CD4-positive, alpha-beta T cell treated with Interleukin-15 for 4 hours (primary cell): ENCODE measurements around the gene KIFC3.

ENCODE experiments used
- DNase-seq: peaks from one replicate; pipeline ENCODE4 v3.0.0-alpha.2; 2020; ENCODE audit warnings: low spot score

KIFC3 gene

DNA sequence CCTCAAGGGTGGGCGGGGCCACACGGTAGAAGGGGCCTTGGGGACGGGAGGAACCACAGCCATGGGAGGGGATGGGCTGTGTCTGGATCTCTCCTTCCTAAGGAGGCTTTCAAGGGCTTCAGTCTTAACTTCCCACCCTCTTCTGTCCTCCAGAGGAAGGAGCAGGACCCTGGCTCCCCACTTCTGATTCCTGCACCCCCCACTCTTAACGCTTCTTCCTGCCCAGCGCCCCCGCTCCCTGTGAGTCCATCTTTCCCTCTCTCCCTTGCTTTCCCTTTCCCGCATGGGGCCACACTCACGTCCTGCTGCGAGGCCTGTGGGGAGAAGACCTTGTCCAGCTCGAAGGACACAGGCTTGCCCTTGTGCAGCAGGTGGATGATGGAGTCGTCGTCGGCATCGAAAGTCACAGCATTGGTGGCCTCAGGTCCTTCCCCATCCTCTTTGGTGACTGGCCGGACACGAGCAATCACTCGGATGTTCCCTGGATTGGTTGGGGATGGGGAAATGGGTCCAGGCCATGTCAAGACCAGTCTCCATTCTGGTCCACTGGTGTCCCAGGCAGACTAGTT is 37.0 kb downstream of the KIFC3 start:
- DNase-seq = no peak

DNA sequence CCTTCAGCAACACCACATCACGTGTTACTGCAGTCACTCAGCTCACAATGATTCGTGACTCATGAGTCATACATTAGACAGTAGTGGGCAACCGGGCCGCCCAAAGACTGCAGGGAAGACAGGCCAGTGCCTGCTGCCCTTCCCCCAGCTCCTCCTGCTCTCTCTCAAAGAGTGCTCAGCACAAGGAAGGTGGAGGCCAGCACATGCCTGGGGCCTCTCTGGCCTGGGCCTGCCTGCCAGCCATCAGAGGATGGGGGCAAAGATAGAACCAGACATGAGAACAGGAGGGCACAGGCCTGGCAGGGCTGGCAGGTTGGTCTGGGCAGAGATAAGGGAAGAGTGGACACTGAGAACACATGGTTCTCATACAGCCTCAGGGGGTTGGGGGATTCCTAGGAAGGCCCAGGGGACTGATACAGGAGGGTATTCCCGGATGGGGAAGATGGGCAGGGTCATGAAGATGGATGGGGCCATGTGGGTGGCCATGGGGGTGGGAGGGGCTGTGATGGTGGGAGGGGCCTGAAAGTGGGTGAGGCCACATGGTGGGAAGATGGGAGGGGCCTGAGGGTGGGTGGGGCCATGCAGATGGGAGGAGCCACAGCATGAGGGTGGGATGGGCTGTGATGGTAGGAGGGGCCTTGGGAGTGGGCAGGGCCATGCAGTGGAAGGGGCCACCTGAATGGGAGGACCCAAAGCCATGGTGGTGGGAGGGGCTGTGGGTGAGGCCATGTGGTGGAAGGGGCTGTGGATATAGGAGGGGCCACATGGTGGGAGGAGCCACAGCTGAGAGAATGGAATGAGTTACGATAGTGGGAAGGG is 37.7 kb downstream of the KIFC3 start:
- DNase-seq = peak; percentile 0

DNA sequence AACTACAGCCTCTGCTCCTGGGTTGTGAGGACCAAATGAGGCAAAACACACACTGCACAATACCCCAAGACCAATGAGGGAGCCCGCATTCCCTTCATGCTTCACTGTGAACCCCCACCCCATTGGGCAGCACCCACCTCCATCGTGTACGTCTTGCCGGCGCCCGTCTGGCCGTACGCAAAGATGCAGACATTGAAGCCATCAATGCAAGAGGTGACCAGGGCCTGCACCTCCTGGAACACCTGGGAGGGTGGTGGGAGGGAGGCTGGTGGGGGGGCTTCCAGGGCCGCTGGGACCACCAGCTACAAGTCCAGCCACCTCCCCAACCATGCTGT is 38.3 kb downstream of the KIFC3 start:
- DNase-seq = no peak

DNA sequence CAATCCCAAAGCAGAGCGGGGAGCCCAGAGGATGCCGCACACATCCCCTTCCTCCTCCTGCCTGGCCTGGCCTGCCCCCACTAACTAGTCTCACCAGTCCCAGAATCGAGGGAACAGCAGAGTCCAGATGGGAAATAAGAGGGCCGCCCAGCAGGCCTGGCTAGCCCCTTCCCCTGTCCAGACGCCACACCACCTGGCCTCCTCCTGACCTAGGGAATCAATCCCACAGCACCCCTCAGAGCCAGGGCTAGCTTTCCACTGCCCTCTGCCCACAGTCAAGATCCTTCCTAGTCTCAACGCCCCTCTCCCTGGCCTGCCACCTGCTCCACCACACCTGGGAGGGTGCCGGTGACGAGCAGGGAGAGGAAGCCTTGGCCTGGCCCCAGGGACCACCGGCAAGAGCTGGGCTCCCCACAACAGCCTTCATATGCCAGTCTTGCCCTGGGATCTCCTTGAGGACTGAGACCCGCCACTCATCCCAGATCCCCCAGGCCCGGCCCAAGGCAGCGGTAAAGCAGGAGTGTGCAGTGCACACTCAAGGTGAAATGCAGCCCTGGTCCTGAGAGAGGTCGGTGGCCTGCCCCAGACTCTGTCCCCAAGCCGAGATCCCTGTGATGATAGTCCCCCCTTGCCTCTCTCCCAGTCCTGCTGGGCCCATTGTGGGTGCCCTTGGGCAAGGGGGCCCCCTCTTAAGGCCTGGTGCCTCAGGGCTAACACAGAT is 38.8 kb downstream of the KIFC3 start:
- no peak for DNase-seq

DNA sequence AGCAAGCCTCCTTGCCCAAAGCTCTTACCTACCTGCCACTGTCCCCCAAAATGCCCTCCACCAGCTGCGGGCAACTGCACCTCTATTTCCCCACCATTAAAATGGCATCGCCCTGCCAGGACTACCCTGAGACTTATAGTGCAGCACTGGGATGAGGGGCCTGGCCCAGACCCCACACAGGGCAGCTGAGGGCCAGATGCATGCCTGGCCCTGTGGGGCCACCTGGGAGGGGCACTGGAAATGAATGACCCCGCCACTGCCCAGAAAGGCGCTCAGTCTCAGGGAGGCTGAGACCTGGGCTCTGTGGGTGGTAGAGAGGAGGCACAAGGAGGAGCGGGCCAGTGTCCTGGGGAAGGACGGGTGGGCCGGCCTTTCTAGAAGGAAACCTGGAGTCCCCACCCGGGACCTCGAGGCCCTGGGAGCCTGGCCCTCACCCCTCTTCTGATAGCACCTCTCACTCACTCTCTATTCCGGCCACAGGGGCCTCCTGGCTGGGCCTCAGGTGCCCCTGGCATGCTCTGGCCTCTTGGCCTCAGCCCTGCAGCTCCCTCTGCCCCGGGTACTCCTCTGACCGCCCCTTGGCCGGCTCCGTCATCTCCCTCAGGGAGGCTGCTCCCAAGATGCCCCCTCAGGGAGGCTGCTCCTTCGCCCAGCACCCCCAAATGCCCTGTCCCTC is 39.8 kb downstream of the KIFC3 start:
- no peak for DNase-seq

DNA sequence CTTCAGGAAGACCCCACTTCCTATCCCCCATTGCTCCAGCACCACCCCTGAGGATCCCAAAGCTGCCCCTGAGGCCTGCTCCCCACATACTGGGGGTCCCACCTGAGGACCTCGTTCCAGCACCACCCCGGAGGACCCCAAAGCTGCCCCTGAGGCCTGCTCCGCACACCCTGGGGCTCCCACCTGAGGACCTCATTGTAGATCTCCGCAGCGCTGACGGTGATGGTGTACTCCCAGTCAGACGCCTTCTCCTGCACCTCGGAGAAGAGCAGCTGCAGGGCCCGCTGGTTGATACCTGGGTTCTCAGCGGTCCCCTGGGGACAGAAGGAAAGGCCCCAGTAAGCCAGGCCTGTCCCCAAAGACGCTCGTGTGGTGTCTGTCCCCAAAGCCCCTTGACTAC is 40.3 kb downstream of the KIFC3 start:
- DNase-seq = no peak

DNA sequence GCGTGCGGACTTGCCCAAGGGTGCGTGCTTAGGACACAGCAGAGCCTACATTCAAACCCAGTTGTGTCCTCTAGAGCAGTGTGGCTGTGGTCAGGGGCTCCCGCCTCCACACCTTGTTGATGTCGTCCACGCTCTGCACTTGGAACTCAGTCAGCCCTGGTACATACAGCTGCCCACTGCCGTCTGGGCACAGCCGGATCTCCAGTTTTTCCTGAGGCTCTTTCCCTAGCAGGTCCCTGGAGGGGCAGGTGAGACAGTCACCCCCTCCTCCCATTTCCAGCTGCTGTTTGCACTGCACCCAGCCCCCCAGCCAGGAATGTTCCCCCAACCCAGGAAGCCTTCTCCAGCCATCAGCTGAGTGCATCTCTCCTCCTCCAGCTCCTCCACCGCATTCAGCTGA is 41.0 kb downstream of the KIFC3 start:
- DNase-seq = no peak

DNA sequence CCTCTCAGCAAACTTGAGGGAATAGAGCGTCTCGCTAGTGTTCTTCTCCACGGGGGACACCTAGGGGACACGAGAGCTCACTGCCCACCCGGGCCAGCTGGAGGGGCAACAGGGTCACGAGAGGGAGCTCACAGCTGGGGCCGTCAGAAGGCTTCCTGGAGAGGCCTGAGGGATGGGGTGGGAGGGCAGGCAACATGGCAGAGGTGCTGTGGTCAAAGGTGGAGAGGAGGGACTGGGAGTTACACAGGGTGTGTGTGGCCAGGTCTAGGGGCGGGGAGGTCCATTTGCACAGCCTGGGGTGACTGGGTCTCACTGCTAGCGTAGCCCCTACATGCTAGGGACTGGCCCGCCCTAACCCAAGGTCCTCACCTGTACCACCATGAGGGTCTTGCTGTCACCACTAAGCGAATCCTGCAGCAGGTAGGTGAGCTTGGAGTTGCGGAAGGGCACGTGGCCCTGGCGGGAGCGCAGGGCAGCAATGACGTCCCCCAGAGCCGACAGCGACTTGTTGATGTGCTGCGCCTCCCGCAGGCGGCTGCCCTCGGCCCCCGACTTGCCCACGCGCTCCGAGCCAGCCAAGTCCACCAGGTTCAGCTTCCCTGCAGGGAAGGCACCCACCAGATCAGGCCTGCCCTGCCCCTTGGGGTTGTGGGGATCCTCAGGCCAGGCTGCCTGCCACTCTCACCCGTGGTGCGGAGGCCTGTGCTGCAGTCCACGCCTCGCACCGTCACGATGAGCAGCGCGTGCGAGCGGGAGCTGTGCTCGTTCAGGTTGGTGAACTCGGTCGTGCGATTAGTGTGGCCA is 41.7 kb downstream of the KIFC3 start:
- no peak for DNase-seq

DNA sequence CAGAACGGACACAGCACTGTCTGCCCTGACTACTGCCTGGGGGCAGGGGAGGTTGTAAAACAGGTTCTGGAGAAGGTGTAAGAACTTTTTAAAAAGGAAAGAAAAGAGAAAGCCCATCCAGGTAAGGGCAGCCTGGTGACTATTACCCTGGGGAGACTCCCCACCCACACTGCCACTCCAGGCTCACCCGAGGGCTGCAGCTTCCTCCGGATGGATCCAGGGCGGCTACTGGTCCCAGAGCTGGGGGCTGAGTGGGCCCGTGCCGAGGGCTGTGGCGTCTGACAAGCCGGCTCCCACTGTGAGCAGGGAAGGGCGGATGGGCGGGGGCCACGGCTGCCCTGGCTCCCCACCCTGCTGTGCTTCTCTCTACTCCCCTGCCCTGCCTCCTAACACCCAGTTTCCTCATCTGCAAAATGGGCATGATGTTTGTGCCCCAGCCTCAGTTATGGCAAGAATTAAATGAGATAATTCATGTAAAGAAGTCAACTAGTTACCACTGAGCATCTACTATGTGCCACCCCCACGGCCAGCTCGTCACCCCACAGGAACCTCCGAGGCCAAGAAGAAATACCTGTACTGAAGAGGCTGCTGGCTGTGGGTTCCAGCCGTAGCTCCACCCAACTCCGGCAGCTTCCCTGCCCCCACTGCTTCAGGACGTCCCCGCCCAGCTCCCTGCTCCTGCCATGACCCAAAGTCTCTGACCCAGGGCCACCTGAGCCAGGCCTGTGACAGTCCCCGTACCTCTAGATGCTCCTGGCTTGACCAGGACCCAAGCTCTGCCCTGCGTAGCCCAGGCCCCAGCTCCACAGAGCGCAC is 42.5 kb downstream of the KIFC3 start:
- no peak for DNase-seq

DNA sequence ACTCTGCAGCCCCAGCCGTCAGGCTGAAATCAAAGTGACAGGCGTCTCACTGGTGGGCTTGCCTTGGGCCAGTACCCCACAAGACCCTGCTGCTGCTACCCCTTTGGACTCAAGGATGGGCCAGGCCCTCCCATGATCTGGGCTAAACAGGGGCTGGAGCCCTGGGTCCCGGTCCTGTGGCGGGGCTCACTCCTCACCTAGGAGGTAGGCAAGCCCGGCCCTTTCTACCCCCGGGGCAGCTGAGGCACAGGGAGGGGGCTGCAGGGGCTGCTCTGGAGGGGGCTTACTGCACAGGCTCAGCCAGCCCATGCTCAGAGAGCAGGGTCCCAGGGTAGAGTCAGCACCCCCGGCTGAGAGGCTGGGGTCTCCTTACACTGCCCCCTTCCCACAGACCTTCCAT is 43.2 kb downstream of the KIFC3 start:
- no peak for DNase-seq

DNA sequence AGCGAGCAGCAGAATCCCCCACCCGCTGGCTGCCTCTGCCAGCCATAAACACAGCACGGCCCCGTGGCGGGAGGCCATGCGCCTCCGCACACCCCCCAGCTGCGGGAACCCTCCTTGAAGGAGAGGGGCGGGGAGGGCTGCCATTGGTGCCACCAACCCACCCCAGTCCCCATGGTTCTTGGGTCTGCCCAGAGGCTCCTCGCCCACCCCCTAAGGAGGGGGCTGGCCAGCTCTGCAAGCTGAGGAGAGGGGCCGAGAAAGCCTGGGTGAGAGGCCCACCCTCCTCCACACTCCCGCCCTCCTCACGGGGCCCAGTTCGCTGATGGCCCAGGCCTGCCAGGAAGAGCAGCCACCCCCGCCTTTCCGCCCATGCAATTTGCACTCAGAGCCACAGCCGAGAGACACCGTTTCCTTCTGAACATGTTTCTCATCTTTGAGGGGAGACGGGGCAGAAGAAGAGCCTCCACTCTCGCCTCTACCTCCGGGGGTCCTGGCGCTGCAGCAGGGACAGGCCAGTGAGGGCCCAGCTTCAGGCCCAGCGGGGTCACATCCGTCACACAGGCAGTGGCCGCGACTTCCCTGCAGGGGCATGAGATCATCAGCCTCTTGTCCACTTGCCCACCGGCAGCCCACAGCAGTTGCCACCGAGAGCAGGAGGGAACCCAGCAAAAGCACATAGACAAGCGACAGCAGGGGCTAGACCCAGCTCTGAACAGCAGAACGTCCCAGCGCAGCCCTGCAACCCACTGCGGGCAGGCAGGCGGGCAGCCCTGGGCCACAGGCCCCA is 43.8 kb downstream of the KIFC3 start:
- no peak for DNase-seq

DNA sequence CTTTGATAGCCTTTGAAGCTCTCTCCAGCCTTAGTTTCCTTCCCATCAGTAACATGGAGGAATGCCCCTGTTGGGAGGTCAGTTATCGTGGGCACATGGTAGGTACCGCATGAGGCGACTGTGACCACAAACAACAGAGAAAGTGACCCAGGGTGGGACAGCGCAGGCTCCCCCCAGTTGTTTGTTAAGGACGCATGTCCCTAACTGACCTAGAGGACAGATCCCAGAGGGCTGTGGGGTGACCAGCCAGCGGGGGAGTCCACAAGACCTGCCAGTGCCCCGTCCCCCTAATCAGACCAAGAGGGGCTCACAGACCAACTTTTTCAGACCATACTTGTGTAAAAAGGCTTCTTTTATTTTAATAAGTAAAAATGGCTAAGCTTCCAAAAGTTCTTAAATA is 44.4 kb downstream of the KIFC3 start:
- DNase-seq = no peak

DNA sequence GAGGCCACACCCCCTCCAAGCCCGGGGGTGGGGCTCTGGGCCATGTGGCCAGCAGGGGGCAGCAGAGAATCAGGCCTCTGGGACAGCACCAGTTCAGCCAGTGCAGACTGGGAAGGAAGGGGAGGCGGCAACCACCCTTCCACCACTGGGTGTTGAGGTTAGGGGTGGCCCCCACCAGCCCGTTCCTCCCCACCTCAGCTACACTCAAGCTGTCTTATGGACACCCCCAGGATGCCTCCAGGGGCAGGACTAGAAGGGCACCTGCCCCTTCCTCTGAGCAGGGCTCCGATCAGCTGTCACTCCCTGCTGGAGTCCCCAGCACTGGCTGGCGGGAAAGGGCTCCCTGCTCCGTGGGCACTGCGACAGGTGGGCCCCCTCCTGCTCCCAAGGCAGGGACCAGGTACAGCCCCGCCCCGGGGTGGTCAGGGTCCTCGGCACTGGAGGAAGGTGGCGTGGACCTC is 44.9 kb downstream of the KIFC3 start:
- DNase-seq = peak; percentile 88

DNA sequence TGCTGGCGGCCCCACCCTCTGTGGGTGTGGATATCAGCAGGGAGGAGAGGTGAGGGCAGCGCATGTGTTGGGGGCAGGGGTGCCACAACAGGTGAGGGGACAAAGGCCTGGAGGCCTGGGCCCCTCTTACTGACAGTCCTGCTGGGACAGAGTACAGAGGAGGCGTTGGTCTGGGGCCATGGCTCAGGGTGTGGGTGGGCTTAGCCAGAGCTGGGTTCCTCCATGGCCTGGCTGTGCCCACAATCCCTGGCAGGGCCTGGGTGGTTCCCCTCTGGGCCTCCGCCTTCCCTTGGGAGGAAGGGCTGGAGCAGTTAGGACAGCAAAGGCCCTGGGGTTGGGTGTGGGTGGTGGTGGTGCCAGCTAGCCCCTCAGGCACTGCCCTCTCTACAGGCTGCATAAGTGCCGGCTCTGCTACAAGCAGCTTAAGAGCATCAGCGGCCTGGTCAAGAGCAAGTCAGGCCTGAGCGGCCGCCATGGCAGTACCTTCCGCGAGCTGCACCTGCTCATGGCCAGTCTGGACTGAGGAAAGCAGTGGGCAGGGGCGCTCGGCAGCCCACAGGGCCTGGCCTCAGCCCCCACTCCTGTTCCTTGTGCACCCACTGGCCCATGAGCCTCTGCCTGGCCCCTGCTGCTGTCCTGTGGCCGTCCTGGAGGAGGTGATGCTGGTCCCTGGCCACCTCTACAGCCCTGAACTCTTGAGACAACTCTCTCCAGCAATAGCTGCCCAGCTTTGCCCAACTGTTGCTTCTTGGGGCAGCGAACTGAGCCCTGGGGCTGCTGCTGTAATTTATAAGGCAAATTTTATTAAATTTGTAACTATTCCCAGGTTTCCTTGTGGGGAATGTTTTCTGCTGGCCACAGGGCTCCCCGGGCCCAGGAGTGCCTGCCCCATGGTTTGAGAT is 45.6 kb downstream of the KIFC3 start:
- DNase-seq = no peak

DNA sequence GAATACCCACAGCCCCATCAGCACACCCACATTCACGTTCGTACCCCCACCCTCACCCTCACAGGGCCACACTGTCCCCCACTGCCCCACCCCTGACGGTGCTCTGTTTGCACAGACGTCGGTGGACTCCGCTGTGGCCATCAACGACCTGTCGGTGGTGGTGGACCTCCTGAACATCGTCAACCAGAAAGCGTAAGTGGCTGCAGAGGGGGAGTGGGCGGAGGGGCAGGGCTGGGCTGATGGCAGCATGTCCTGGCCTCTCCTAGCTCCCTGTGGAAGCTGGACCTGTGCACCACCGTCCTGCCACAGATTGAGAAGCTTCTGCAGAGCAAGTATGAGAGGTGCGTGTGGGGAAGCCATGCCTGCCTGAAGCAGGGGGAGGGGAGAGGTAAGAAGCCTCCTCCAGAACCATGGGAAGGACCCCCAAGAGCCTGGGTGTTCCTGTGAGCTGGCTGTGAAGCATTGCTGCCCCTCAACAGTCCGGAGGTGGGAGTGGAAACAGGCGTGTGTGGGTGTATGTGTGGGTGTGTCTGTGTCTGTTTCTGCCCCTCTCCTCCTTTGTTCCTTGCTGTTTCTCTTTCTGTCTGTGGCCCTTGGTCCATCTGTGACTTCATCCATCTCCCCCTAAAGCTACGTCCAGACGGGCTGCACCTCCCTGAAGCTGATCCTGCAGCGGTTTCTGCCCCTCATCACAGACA is 46.4 kb downstream of the KIFC3 start:
- no peak for DNase-seq

DNA sequence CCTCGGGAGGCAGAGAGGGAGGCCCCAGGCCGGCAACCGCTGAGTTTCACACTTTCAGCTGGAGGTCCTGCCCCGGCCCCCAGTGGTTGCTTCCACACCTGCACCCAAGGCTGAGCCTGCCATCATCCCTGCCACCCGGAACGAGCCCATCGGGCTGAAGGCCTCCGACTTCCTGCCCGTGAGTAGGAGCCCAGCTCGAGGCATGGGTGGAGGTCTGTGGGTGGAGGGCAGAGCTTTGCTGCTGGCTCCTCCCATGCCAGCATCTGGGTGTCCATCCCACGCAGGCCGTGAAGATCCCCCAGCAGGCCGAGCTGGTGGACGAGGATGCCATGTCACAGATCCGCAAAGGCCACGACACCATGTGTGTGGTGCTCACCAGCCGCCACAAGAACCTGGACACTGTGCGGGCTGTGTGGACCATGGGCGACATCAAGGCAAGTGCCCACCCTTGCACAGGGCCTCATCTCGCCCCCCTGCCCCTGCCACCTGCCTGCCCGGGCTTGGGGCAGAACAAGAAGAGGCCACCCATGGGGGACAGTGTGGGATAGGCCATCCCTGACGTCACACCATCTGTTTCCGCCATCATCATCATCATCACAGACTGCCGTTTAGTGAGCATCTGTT is 47.1 kb downstream of the KIFC3 start:
- DNase-seq = no peak

DNA sequence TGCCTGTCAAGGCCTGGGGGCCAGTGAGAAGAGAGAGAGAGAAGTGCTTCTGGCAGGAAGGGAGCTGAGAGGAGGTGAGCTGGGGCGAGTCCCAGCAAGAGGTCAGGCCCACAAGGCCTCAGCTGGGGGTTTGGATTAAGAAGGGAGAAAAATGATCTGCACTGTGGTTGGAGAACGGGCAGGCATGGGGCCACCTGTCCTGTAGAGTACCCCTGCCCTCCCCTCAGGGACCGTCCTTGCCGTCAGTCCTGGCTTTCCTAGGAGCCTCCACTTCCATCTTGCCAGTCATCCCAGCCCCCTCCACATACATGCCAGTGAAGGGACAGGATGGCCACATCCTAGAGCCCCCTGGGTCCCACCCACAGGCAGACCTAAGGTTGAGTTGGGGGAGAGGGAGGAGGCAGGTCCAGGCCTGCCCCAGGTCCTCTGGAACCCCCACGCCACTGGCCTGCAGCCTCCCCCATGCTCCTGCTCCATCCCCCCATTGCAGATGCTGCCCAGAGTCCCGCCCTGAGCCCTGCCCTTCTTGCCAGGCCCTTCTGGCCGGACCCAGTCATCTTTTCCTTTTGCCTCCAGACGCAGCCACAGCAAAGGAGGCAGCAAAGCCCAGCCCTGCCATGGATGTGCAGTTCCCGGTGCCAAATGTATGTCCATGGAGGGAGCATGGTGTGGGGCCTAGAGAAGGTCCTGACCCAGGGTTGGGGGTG is 47.8 kb downstream of the KIFC3 start:
- no peak for DNase-seq
